Vagina (tissue), 2 donors: ENCODE results near the gene FECH.

Experiments
- CTCF ChIP-seq, 3 experiments: fragments of 450-650 bp in 2 of 3; fragments of 200-600 bp in 1 of 3; sonication (generic) in 1 of 3; IDR thresholded peaks; one replicate each; pipeline ENCODE4 v1.5.1; 2017 to 2019; ENCODE audit warnings: antibody characterized with exemption in 3 of 3, mild to moderate bottlenecking in 2 of 3, moderate library complexity in 2 of 3
- POLR2A ChIP-seq, 2 donors: fragments of 450-650 bp; IDR thresholded peaks; one replicate each; pipeline ENCODE4 v1.6.1; 2017; ENCODE audit warnings: antibody characterized with exemption in 2 of 2, mild to moderate bottlenecking in 2 of 2, moderate library complexity in 2 of 2

GRCh38 chr18:57576316-57576715, 10.2 kb downstream of the FECH start:
- TF ChIP-seq POLR2A (IDR thresholded peaks at IDR 0.05) (no peak), CTCF (IDR thresholded peaks at IDR 0.05) (no peak)
